ENCODE data around the gene NEMF.
"Not testable (repeated sequence)": the region's sequence is repeated elsewhere in the genome, so short reads cannot be mapped to it uniquely, and the experiment has no call there.

The NEMF gene

DNA sequence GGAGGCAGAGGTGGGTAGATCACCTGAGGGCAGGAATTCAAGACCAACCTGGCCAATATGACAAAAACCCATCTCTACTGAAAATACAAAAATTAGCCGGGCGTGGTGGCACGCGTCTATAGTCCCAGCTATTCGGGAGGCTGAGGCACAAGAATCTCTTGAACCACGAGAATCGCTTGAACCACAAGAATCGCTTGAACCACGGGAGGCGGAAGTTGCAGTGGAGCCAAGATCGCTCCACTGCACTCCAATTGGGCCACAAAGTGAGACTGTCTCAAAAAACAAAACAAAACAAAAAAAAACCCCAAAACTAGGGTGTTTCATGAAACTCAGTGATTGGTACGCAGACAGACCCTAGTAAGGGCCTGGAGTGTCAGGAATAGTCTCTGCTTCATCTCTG, 33.9 kb upstream of the NEMF start:
- no peak for TF ChIP-seq POLR2A (IDR thresholded peaks at IDR 0.05; ENCODE audit: low read length)
- no peak for TF ChIP-seq GATA1 (IDR thresholded peaks at IDR 0.05; ENCODE audit: low read depth, low read length)
- DNase-seq, result no peak

GRCh38 chr14:49882826-49883694, 30.5 kb upstream of the NEMF start:
- peak; percentile 75 to 78 for DNase-seq
- no peak for TF ChIP-seq GATA1 (IDR thresholded peaks at IDR 0.05; ENCODE audit: low read depth, low read length)
- peak; percentile 25 for TF ChIP-seq POLR2A (IDR thresholded peaks at IDR 0.05; ENCODE audit: low read length)

DNA sequence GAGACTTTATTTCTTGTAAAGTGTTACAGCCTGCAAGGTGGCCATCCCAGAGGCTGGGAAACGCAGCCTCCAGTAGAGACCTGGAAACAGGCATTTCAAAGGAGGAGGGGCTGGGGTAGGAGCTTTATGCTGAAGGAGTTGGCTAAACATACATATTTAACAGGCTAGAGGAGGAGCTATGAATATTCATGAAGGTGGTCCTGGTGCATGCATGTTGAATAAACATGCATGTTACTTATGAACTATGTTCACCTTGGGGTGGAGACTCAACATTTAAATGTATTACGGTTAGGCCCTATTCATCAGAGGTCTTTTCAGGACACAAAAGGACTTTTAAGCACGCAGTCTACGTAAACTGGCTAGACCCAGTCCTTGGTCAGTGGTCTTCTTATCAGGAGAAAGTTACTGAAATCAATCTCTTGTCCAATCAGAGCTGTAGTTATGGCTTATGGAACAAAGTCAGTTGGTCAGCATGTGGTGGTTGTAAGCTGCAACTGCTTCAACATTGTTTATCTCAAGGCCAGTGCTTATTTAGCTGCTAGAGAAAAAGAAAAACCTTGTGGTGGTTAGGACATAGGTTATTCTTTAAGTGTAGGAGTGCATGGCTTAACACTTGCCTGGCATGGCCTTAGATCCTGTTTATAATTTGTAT, 28.9 kb upstream of the NEMF start:
- no peak for TF ChIP-seq POLR2A (IDR thresholded peaks at IDR 0.05; ENCODE audit: low read length)
- TF ChIP-seq GATA1 (IDR thresholded peaks at IDR 0.05; ENCODE audit: low read depth, low read length), result no peak
- DNase-seq, result peak in 1 of 2 experiments; percentile 57

DNA sequence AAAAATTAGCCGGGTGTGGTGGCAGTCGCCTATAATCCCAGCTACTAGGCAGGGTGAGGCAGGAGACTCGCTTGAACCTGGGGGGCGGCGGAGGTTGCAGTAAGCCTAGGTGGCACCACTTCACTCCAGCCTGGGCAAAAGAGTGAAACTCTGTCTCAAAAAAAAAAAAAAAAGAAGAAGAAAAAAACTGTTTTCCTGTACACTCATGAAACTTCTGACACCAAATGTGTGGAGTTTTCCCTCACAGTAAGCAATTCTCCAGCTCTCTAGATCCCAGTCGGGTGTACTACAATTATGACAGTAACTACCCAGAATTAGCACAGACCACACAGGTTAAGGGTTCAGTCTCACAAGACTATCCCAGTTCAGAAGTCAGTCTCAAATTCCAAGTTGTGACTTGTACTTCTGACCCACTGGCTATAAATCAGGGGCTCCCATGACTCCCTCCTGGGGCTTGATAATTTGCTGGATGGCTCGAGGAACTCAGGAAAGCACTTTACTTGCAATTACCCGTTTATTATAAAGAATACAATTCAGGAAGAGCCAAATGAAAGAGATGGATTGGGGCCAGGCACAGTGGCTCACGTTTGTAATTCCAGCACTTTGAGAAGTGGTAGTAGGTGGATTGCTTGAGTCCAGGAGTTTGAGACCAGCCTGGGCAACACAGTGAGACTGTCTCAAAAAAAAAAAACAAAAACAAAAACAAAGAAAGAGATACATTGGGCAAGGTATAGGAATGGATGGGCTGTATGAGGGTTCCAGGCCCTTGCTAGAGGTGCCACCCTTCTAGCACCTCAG, 27.9 kb upstream of the NEMF start:
- TF ChIP-seq GATA1 (IDR thresholded peaks at IDR 0.05; ENCODE audit: low read depth, low read length) (no peak), POLR2A (IDR thresholded peaks at IDR 0.05; ENCODE audit: low read length) (no peak)
- no peak for DNase-seq

DNA sequence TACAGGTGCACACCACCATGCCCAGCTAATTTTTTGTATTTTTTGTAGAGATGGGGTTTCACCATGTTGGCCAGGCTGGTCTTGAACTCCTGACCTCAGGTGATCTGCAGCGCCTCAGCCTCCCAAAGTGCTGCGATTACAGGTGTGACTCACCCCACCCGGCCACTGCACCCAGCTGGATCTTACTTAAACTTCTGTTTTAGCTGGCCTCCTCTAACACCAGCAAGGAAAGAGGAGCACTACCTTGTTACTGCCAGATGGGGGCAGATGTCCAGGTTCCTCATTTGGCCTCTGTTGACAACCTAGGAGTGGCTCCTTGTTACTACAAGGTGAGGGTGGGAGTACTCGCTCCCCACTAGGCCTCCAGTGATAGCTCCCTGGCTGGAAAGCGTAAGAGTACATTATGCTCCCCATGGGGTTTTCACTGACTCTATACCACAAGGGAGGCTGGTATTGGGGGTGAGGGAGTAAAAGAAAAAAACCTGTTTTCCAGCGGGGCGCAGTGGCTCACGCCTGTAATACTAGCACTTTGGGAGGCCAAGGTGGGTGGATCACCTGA, 27.1 kb upstream of the NEMF start:
- DNase-seq, result peak; percentile 84 to 85
- TF ChIP-seq GATA1 (IDR thresholded peaks at IDR 0.05; ENCODE audit: low read depth, low read length) (no peak), POLR2A (IDR thresholded peaks at IDR 0.05; ENCODE audit: low read length) (no peak)

DNA sequence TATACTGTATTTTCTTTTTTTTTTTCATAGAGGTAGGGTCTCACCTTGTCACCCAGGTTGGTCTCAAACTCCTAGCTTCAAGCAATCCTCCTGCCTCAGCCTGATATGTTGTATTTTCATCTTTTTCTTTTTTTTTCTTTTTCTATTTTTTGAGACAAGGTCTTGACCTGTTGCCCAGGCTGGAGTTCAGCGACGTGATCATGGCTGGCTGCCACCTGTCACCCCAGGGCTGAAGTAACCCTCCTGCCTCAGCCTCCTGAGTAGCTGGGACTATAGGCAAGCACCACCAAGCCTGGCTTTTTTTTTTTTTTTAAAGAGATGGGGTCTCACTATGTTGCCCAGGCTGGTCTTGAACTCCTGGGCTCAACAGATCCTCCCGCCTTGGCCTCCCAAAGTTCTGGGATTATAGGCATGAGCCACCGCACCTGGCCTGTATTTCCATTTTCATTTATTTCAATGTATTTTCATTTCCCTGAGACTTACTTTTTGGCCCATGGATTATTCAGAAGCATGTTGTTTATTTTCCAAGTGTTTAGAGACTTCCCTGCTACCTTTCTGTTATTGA, 24.1 kb upstream of the NEMF start:
- no peak for TF ChIP-seq POLR2A (IDR thresholded peaks at IDR 0.05; ENCODE audit: low read length)
- TF ChIP-seq GATA1 (IDR thresholded peaks at IDR 0.05; ENCODE audit: low read depth, low read length), result no peak
- DNase-seq, result no peak

DNA sequence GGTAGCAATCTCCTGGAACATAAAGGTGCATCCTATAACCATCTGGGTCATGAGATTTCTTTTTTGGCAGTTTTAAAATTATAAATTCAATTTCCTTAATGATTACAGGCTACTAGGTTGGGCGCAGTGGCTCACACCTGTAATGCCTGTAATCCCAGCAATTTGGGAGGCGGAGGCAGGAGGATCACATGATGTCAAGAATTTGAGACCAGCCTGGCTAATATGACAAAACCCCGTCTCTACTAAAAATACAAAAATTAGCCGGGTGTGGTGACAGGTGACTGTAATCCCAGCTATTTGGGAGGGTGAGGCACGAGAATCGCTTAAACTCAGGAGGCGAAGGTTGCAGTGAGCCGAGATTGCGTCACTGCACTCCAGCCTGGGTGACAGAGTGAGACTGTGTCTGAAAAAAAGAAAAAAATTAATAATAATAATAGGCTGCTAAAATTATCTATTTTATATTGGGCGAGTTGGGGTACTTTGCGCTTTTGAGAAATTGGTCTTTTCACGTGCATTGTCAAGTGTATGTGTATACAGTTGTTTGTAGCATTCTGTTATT, 23.1 kb upstream of the NEMF start:
- TF ChIP-seq POLR2A (IDR thresholded peaks at IDR 0.05; ENCODE audit: low read length) (no peak), GATA1 (IDR thresholded peaks at IDR 0.05; ENCODE audit: low read depth, low read length) (no peak)
- DNase-seq, result no peak

GRCh38 chr14:49873548-49873947, 21.0 kb upstream of the NEMF start:
- DNase-seq, result not testable (repeated sequence)

- TF ChIP-seq GATA1 (IDR thresholded peaks at IDR 0.05; ENCODE audit: low read depth, low read length), result no peak
- no peak for TF ChIP-seq POLR2A (IDR thresholded peaks at IDR 0.05; ENCODE audit: low read length)
- DNase-seq, result no peak
These were observed 18.3 kb upstream of the NEMF start for GRCh38 chr14:49870908-49871307.

GRCh38 chr14:49868720-49869114, 16.1 kb upstream of the NEMF start:
- no peak for TF ChIP-seq POLR2A (IDR thresholded peaks at IDR 0.05; ENCODE audit: low read length)
- DNase-seq, result no peak

DNA sequence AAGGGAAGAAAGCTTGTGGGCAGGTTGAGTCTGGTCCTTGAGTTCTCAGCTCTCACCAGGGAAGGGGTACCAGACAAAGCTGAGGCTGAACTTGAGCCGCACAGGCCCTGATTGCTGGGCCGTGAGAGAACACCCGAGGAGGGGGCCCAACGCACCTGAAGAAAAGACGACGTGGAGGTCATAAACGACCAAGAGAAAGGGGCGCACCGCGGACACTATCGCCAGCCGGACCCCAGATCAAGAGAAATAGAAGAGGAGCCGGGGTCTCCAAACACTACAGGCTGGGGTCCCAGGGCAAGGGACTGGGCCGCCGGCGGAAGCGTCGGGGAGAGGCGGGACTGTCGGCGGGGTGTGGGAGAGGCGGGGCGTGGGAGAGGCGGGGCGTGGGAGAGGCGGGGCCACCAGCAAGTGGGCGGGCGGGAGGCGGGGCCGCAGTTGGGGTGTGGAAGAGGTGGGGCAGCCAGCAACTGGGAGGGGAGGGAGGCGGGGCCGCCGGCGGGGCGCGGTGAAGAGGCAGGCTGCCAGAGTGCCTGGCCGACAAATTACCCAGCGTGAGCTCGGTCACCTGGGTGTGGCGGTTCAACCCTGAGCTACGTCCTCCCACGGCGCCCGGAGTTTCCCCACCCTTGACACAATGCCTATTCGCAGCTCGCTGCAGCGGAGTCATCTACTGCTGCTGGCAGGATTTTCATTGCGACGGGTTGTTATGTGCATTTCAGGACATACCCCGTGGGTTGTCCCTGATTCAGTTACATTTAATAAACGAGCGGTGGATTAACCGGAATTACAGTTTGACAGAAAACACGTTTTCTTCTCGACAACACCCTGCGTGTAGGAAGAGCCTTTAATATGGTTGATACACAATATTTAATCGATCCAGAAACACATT, 15.5 kb upstream of the NEMF start:
- peak; percentile 98 to 99 for DNase-seq
- TF ChIP-seq POLR2A (IDR thresholded peaks at IDR 0.05; ENCODE audit: low read length), result peak; percentile 71
- TF ChIP-seq GATA1 (IDR thresholded peaks at IDR 0.05; ENCODE audit: low read depth, low read length), result no peak

- TF ChIP-seq GATA1 (IDR thresholded peaks at IDR 0.05; ENCODE audit: low read depth, low read length) (no peak), POLR2A (IDR thresholded peaks at IDR 0.05; ENCODE audit: low read length) (no peak)
- DNase-seq, result peak; percentile 78 to 89
These were observed 12.9 kb upstream of the NEMF start for GRCh38 chr14:49865431-49865859.

Measured in erythroblast (primary cell).